Esophagus muscularis mucosa (tissue), 4 donors: ENCODE measurements around the gene WFDC12.

ENCODE experiments used
- CTCF ChIP-seq, 3 experiments: fragments of 200-600 bp in 2 of 3; fragments of 450-650 bp in 1 of 3; sonication (generic) in 2 of 3; IDR thresholded peaks; one replicate each; pipeline ENCODE4 v1.5.1; 2017 to 2019; ENCODE audit warnings: antibody characterized with exemption in 3 of 3, mild to moderate bottlenecking in 2 of 3, moderate library complexity in 1 of 3
- EP300 ChIP-seq: sonication (generic); formaldehyde crosslinking; IDR thresholded peaks from one replicate; pipeline ENCODE4 v1.6.1; 2017; ENCODE audit warnings: antibody characterized with exemption
- POLR2AphosphoS5 ChIP-seq, 2 donors: sonication (generic); formaldehyde crosslinking; IDR thresholded peaks; one replicate each; pipeline ENCODE4 v1.6.1; 2017; ENCODE audit warnings: antibody characterized with exemption in 2 of 2

GRCh38 chr20:45140836-45141235 lies 16.6 kb upstream of the WFDC12 start:
- TF ChIP-seq CTCF (IDR thresholded peaks at IDR 0.05) (no peak), EP300 (no peak), POLR2AphosphoS5 (IDR thresholded peaks at IDR 0.05) (no peak)
